ENCODE measurements around the gene MRPL45.
A peak's percentile ranks its signal among the peaks of the same experiment; 100 is the strongest.

Gene MRPL45

DNA sequence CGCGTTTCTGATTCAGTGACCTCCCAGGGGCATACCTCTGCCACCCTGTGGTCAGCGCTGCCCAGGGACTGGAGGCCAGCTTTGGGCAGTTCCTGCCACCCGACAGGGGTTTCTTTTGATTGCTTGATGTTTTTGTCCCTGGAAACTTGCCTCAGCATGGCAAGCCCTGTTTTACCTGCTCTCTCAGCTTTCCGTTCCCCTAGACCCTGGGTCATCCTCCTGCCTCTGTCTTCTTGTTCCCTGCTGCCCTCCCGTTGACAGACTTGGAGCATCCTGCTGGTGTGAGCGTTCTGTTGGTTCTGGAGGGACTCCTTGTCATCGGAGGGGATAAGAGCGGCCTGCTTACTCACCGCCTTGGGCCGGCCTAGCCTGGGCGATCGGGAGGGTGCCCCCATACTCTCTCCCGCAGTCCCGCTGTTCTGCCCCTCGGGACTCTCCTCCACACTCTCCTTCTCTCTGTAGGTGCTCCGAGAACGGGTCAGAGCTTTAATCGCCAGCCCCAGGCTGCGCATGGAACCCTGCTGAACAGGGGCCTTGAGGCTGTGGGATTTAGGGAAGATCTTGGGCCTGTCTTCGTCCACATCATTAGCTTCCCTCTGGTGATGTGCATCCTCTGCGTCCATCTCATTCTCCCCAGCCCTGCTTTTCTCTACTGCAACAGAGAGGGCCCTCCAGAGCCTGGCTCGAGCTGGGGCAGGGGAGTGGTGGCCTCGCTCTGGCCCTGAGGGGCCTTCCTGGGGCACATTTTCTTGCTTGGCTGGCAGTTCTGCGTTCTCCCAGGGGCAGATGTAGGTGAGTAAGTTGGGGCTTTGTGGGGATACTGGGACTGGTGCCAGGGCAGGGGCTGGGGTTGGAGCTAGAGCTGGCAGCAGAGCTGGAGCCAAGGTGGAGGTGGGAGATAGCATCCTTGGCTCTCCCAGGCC is 33.1 kb downstream of the MRPL45 start:
- TF ChIP-seq, protein P1, sequence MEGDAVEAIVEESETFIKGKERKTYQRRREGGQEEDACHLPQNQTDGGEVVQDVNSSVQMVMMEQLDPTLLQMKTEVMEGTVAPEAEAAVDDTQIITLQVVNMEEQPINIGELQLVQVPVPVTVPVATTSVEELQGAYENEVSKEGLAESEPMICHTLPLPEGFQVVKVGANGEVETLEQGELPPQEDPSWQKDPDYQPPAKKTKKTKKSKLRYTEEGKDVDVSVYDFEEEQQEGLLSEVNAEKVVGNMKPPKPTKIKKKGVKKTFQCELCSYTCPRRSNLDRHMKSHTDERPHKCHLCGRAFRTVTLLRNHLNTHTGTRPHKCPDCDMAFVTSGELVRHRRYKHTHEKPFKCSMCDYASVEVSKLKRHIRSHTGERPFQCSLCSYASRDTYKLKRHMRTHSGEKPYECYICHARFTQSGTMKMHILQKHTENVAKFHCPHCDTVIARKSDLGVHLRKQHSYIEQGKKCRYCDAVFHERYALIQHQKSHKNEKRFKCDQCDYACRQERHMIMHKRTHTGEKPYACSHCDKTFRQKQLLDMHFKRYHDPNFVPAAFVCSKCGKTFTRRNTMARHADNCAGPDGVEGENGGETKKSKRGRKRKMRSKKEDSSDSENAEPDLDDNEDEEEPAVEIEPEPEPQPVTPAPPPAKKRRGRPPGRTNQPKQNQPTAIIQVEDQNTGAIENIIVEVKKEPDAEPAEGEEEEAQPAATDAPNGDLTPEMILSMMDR (IDR thresholded peaks at IDR 0.05; ENCODE audit: control extremely low read depth, extremely low read depth, low read depth, missing control alignments), result no peak
- ChIA-PET POLR2A (no interaction called here), CTCF (interaction anchor here (7.1 to 9.8 kb wide), 2 partner anchors 8 to 21 kb away, joined by 72 to 99 read pairs; partner anchors contain the start of gene SOCS7)
- DNase-seq (ENCODE audit: extremely low spot score), result no peak

DNA sequence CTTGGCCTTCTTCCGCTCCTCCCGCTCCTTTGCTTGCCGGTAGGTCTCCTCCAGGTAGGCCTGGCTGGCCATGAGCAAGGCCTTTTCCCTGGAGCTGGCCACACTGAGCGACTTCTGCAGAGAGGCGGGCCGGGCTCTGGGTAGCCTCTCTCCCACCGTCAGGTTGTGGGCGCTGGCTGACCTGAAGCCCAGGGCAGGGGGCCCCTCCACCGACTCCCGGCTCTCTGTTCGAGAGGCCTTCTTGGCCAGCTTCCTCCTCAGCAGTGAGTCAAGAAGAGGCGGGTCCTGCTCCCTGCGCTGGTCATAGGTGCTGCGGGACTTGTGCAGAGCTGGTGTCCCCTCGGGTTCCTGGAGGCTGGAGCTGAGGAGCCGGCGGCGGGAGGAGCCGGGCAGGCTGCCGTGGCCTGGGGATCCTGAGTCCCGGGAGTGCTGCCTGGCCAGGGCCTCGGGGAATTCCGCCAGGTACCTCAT is 34.0 kb downstream of the MRPL45 start:
- POLR2A ChIA-PET, result no interaction called here
- TF ChIP-seq, protein P1 (IDR thresholded peaks at IDR 0.05; ENCODE audit: control extremely low read depth, extremely low read depth, low read depth, missing control alignments), result no peak
- CTCF ChIA-PET, result interaction anchor here (1.3 to 9.8 kb wide), 4 partner anchors 9 to 84 kb away, joined by 4 to 99 read pairs (median 40); partner anchors contain the start of gene SOCS7
- no peak for DNase-seq (ENCODE audit: extremely low spot score)

DNA sequence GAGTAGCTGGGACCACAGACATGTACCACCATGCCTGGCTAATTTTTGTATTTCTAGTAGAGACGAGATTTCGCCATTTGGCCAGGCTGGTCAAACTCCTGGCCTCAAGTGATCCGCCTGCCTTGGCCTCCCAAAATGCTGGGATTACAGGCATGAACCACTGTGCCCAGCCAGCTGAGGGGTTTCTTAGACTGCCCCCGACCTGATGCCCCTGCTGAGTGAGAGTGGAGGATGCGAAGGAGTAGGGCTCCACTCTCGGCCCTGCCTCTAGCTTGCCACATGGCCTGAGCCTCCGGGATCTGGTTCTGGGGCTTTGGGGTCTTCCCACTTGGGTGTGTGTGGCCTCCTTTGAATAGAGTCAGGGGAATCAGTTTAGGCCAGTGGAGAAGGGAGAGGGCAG is 35.8 kb downstream of the MRPL45 start:
- CTCF ChIA-PET, result interaction anchor here (0.7 to 9.8 kb wide), 13 partner anchors 9 to 334 kb away, joined by 3 to 99 read pairs (median 6); partner anchors contain the start of gene SOCS7
- DNase-seq (ENCODE audit: extremely low spot score), result no peak
- TF ChIP-seq, protein P1 (IDR thresholded peaks at IDR 0.05; ENCODE audit: control extremely low read depth, extremely low read depth, low read depth, missing control alignments), result no peak
- POLR2A ChIA-PET, result no interaction called here

DNA sequence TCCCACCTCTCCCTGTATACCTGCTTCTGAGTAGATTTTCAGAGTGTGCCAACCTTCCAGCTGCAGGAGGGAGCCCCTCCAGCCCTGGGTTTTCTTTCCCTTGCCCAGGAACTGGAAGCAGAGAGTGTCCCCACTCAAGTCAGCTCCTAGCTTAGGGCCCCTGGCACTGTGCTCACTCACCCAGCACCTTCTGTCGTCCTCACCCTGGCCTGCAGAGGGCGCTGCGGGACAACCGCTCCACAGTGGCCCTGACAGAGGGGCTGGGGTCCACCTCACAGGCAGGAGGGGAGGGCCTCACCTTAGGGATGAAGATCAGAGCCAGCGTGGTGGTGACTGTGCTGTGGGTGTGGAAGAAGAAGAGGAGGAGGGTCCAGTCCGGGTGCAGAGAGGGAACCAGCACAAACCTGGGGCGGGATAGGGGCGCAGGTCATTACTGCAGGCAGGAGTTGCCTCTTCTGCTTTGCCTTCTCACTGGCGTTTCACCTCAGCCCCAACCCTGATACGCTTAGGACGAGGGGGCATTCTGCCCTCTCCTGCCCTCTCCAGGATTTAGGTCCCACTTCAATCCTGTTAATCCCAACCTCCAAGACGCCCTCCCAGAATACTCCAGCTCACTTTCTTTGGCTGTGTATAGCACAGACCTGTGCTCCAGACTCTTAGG is 36.8 kb downstream of the MRPL45 start:
- POLR2A ChIA-PET, result interaction anchor here (0.6 kb wide), 1 partner anchor 18 kb away, joined by 4 read pairs; the partner anchor contains the start of gene SOCS7
- CTCF ChIA-PET, result interaction anchor here (0.6 to 9.8 kb wide), 16 partner anchors 8 to 333 kb away, joined by 3 to 99 read pairs (median 4); partner anchors contain the start of gene SOCS7
- TF ChIP-seq, protein P1 (IDR thresholded peaks at IDR 0.05; ENCODE audit: control extremely low read depth, extremely low read depth, low read depth, missing control alignments), result peak; percentile 71
- peak; percentile 68 for DNase-seq (ENCODE audit: extremely low spot score)

DNA sequence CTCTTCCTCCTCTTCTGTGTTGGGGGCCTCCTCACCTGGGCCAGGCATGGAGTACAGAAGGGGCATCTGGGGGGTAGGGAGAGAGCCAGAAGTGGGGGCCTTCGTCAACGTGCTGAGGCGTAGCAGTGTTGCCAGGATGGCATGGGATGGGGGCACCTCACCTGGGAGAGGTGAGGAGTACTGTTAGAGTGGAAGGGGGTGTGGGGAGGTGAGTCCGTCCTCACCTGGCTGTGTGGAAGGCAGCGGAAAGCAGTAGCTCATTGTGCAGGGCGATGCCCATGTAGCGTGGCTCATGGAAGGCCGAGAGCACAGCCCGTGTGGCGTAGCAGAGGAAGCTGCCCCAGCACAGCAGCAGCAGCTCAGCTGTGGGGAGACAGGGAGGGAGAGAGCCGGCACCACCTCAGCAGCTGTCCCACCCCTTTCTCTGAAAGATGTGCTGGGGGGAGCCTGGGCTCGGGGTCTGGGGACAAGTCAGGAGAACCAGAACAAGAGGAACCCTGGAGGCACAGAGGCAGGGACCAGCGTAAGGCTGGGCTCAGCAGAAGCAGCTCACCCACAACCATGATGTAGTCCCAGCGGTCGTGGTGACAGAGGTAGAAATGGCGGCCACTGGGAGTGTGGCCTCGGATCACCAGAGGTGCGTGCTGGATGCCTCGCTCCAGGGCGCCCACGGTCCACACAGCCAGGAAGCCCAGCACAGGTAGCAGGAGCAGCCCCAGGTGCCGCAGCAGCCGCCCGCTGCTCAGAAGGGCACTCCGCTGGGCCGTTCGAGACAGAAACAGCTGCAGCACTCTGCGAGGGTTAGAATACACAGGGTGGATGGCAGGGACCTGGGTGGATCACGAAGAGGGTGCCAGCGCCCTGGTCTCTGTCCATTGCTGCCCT is 37.8 kb downstream of the MRPL45 start:
- TF ChIP-seq, protein P1 (IDR thresholded peaks at IDR 0.05; ENCODE audit: control extremely low read depth, extremely low read depth, low read depth, missing control alignments), result no peak
- POLR2A ChIA-PET, result interaction anchor here (0.6 kb wide), 1 partner anchor 102 kb away, joined by 3 read pairs; no protein-coding TSS in a partner anchor
- DNase-seq (ENCODE audit: extremely low spot score), result no peak
- CTCF ChIA-PET, result interaction anchor here (0.7 to 9.8 kb wide), 6 partner anchors 10 to 94 kb away, joined by 3 to 99 read pairs (median 10); partner anchors contain the start of genes ARHGAP23 and SOCS7
